ENCODE data around the gene RPTOR. TPM values are rescaled to one million over a fixed set of nuclear protein-coding genes. Genes with fewer than 3 reads are reported as not detected.

The RPTOR gene
- polyA plus RNA-seq, 1 of the 3 experiments (the other 2 are of a cell fraction): 14.9 TPM

GRCh38 chr17:80878876-80879722 lies 334.5 kb downstream of the RPTOR start:
- CTCF ChIA-PET: interaction anchor here (2.2 to 2.3 kb wide), 2 partner anchors 13 to 20 kb away, joined by 6 to 7 read pairs; no protein-coding TSS in a partner anchor
- no peak overlapping the region for H3K4me3 ChIP-seq (ENCODE audit: low read depth in 2 of 2, low read length in 1 of 2)
- no peak overlapping the region for H2AFZ ChIP-seq (ENCODE audit: low read depth)

More at GRCh38 chr17:80878876-80879722, 334.5 kb downstream of the RPTOR start:
- Histone ChIP-seq H3F3A (replicated peaks; ENCODE audit: insufficient read depth) (no peaks in the 10 kb centered on the region), H3K27ac (ENCODE audit: low read depth in 2 of 2, low read length in 1 of 2) (no peak overlapping the region), H3K4me1 (ENCODE audit: control insufficient read depth in 1 of 2, insufficient read depth in 2 of 2, low read depth in 1 of 2, low read length in 1 of 2) (no peaks in the 10 kb centered on the region), H3K9me2 (no peaks in the 10 kb centered on the region), H3K9ac (no peak overlapping the region), H4K20me1 (ENCODE audit: insufficient read depth) (no peaks in the 10 kb centered on the region), H3K36me3 (replicated peaks in 1 of 2; ENCODE audit: control insufficient read depth in 1 of 2, insufficient read depth in 2 of 2, low read length in 1 of 2) (peaks cover 17 to 40% of the 10 kb centered on the region in 2 experiments), H3K9me3 (no peaks in the 10 kb centered on the region), H3K27me3 (ENCODE audit: insufficient read depth) (no peaks in the 10 kb centered on the region), H3K4me2 (no peak overlapping the region), H3K79me2 (ENCODE audit: insufficient read depth) (no peaks in the 10 kb centered on the region)
- DNase-seq: no peak
- no peak for TF ChIP-seq TEAD4 (IDR thresholded peaks at IDR 0.05; ENCODE audit: borderline replicate concordance, insufficient read depth)
- no peak for TF ChIP-seq ELF1 (IDR thresholded peaks at IDR 0.05)
- no peak for TF ChIP-seq POLR2AphosphoS5 (IDR thresholded peaks at IDR 0.05; ENCODE audit: low read depth, low read length)
- TF ChIP-seq RCOR1 (IDR thresholded peaks at IDR 0.05; ENCODE audit: low read length): no peak
- no peak for TF ChIP-seq MEF2A (IDR thresholded peaks at IDR 0.05; ENCODE audit: borderline replicate concordance, low read depth)
- no peak for TF ChIP-seq IRF3 (IDR thresholded peaks at IDR 0.05; ENCODE audit: low read depth, low read length)
- TF ChIP-seq SIN3A (IDR thresholded peaks at IDR 0.05; ENCODE audit: borderline replicate concordance, low read depth, low read length): no peak
- no peak for TF ChIP-seq RFX5 (IDR thresholded peaks at IDR 0.05; ENCODE audit: low read length)
- TF ChIP-seq JUND (IDR thresholded peaks at IDR 0.05): no peak
- TF ChIP-seq GABPA (IDR thresholded peaks at IDR 0.05; ENCODE audit: low read depth): no peak
- no peak for TF ChIP-seq EP300 (IDR thresholded peaks at IDR 0.05; ENCODE audit: borderline replicate concordance in 1 of 2, low read depth in 1 of 2, low read length in 1 of 2)
- TF ChIP-seq CHD2 (IDR thresholded peaks at IDR 0.05; ENCODE audit: low read length, partially characterized antibody): no peak
- TF ChIP-seq TCF12 (IDR thresholded peaks at IDR 0.05): no peak
- TF ChIP-seq REST (IDR thresholded peaks at IDR 0.05; ENCODE audit: low read depth, low read length): no peak
- TF ChIP-seq NRF1 (IDR thresholded peaks at IDR 0.05; ENCODE audit: low read depth, low read length): no peak
- 93% methylated on average over 31 of the region's 31 CpGs for WGBS (ENCODE audit: low lambda C conversion rate)
- POLR2A ChIA-PET: interaction anchor here (0.7 kb wide), 1 partner anchor 415 kb away, joined by 4 read pairs; no protein-coding TSS in a partner anchor
